GM19025 (cell line): ENCODE results near the gene TGFB2.
"Not testable (repeated sequence)": the region's sequence is repeated elsewhere in the genome, so short reads cannot be mapped to it uniquely, and the experiment has no call there.

Experiments used
- ATAC-seq: cut with Tn5 transposase; IDR thresholded peaks from one replicate; pipeline ENCODE4 v1.9.1; 2021; ENCODE audit warnings: mild to moderate bottlenecking, low read depth, moderate library complexity; ENCODE audit not compliant: unreplicated experiment

TGFB2 gene

GRCh38 chr1:218344814-218345672, at the start of gene TGFB2:
TGFB2 (plus strand) TSS chr1:218345336; CDS start chr1:218346702, 1,366 bp downstream.
- peak; percentile 40 for ATAC-seq

- no peak for ATAC-seq
Observed at GRCh38 chr1:218296162-218296561, 49.0 kb upstream of the TGFB2 start.

GRCh38 chr1:218297461-218297860, 47.7 kb upstream of the TGFB2 start:
- no peak for ATAC-seq

- no peak for ATAC-seq
Observed at GRCh38 chr1:218297867-218298266, 47.3 kb upstream of the TGFB2 start.

- ATAC-seq, result no peak
Observed at GRCh38 chr1:218298398-218298797, 46.7 kb upstream of the TGFB2 start.

- ATAC-seq, result no peak
Observed at GRCh38 chr1:218299416-218299815, 45.7 kb upstream of the TGFB2 start.

GRCh38 chr1:218301217-218301616, 43.9 kb upstream of the TGFB2 start:
- no peak for ATAC-seq

- ATAC-seq, result no peak
Observed at GRCh38 chr1:218302155-218302554, 43.0 kb upstream of the TGFB2 start.

- ATAC-seq, result no peak
Observed at GRCh38 chr1:218303176-218303879, 41.8 kb upstream of the TGFB2 start.

GRCh38 chr1:218304281-218305039, 40.7 kb upstream of the TGFB2 start:
- no peak for ATAC-seq

GRCh38 chr1:218305472-218306064, 39.6 kb upstream of the TGFB2 start:
- ATAC-seq, result no peak

GRCh38 chr1:218312509-218312908, 32.6 kb upstream of the TGFB2 start:
- no peak for ATAC-seq

- ATAC-seq, result no peak
Observed at GRCh38 chr1:218314316-218314715, 30.8 kb upstream of the TGFB2 start.

- ATAC-seq, result no peak
Observed at GRCh38 chr1:218315638-218316037, 29.5 kb upstream of the TGFB2 start.

- no peak for ATAC-seq
Observed at GRCh38 chr1:218317061-218317460, 28.1 kb upstream of the TGFB2 start.

- ATAC-seq, result not testable (repeated sequence)
Observed at GRCh38 chr1:218320182-218320581, 25.0 kb upstream of the TGFB2 start.

GRCh38 chr1:218322762-218323161, 22.4 kb upstream of the TGFB2 start:
- ATAC-seq, result no peak

- ATAC-seq, result no peak
Observed at GRCh38 chr1:218323568-218324225, 21.4 kb upstream of the TGFB2 start.

- no peak for ATAC-seq
Observed at GRCh38 chr1:218324226-218324580, 20.9 kb upstream of the TGFB2 start.

- no peak for ATAC-seq
Observed at GRCh38 chr1:218328769-218329168, 16.4 kb upstream of the TGFB2 start.
